ENCODE measurements around the gene RNF166.

Gene RNF166

GRCh38 chr16:88705801-88706228 lies 393 bp downstream of the RNF166 start:
- peak in 1 of 2 donors; percentile 10 for DNase-seq

GRCh38 chr16:88705076-88705684 lies 1.0 kb downstream of the RNF166 start:
- peak; percentile 37 to 39 for DNase-seq

GRCh38 chr16:88703486-88704309 lies 2.5 kb downstream of the RNF166 start:
- peak; percentile 67 to 74 for DNase-seq

- peak in 1 of 2 donors; percentile 21 for DNase-seq
Observed at GRCh38 chr16:88702371-88703210, 3.6 kb downstream of the RNF166 start.

GRCh38 chr16:88701581-88702370 lies 4.4 kb downstream of the RNF166 start:
- DNase-seq: peak in 1 of 2 donors; percentile 19

- DNase-seq: peak; percentile 94
Observed at GRCh38 chr16:88700636-88701482, 5.3 kb downstream of the RNF166 start.

GRCh38 chr16:88700322-88700635 lies 5.9 kb downstream of the RNF166 start:
- DNase-seq: no peak

- DNase-seq: no peak
Observed at GRCh38 chr16:88699180-88699579, 7.0 kb downstream of the RNF166 start.

- no peak for DNase-seq
Observed at GRCh38 chr16:88698646-88699045, 7.6 kb downstream of the RNF166 start.

GRCh38 chr16:88697831-88698615 lies 8.2 kb downstream of the RNF166 start:
- DNase-seq: peak in 1 of 2 donors; percentile 30

- no peak for DNase-seq
Observed at GRCh38 chr16:88697116-88697830, 8.9 kb downstream of the RNF166 start.

- no peak for DNase-seq
Observed at GRCh38 chr16:88696441-88696840, 9.8 kb downstream of the RNF166 start.

- no peak for DNase-seq
Observed at GRCh38 chr16:88695753-88696152, 10.5 kb downstream of the RNF166 start.

GRCh38 chr16:88695218-88695617 lies 11.0 kb downstream of the RNF166 start:
- DNase-seq: no peak

- DNase-seq: no peak
Observed at GRCh38 chr16:88694221-88695087, 11.8 kb downstream of the RNF166 start.

GRCh38 chr16:88693420-88694177 lies 12.6 kb downstream of the RNF166 start:
- no peak for DNase-seq

GRCh38 chr16:88692861-88693260 lies 13.3 kb downstream of the RNF166 start:
- DNase-seq: no peak

GRCh38 chr16:88691924-88692560 lies 14.2 kb downstream of the RNF166 start:
- DNase-seq: peak; percentile 52 to 64
